OCI-LY1 (cell line): ENCODE data around the gene GATAD2A.

Experiments used
- H2AFZ ChIP-seq: fragments of 200-600 bp; sonication (generic), shearing (Covaris generic); 2 replicates; pipeline ENCODE4 v1.6.0; 2014; ENCODE audit warnings: antibody characterized with exemption, mild to moderate bottlenecking, low read length
- H3F3A ChIP-seq: fragments of 200-600 bp; sonication (generic), shearing (Covaris generic); 2 replicates; pipeline ENCODE4 v1.6.0; 2014; ENCODE audit warnings: mild to moderate bottlenecking, antibody characterized with exemption, low read length, moderate library complexity; ENCODE audit not compliant: insufficient read depth
- H3K27ac ChIP-seq: fragments of 200-600 bp; sonication (generic); 2 replicates; pipeline ENCODE4 v1.5.1; 2014; ENCODE audit warnings: low read length, mixed run types, mild to moderate bottlenecking, low read depth; ENCODE audit not compliant: poor library complexity, severe bottlenecking
- H3K27me3 ChIP-seq: fragments of 200-600 bp; sonication (generic); 2 replicates; pipeline ENCODE4 v1.6.0; 2014; ENCODE audit warnings: antibody characterized with exemption, mild to moderate bottlenecking, low read length, moderate library complexity; ENCODE audit not compliant: insufficient read depth
- H3K36me3 ChIP-seq: fragments of 200-600 bp; sonication (generic); 2 replicates; pipeline ENCODE4 v1.6.1; 2014; ENCODE audit warnings: mild to moderate bottlenecking, antibody characterized with exemption, low read length, moderate library complexity, mixed read lengths; ENCODE audit not compliant: insufficient read depth
- H3K4me1 ChIP-seq: fragments of 200-600 bp; sonication (generic); 2 replicates; pipeline ENCODE4 v1.5.1; 2014; ENCODE audit warnings: mild to moderate bottlenecking, low read length, moderate library complexity; ENCODE audit not compliant: insufficient read depth, severe bottlenecking
- H3K4me2 ChIP-seq: fragments of 200-600 bp; sonication (generic), shearing (Covaris generic); 2 replicates; pipeline ENCODE4 v1.6.1; 2014; ENCODE audit warnings: low read length
- H3K4me3 ChIP-seq: fragments of 200-600 bp; sonication (generic); 2 replicates; pipeline ENCODE4 v1.5.1; 2014; ENCODE audit warnings: low read length, low read depth, mild to moderate bottlenecking, mixed read lengths; ENCODE audit not compliant: poor library complexity, severe bottlenecking
- H3K79me2 ChIP-seq: fragments of 200-600 bp; shearing (Covaris generic); 2 replicates; pipeline ENCODE4 v1.6.1; 2016; ENCODE audit warnings: mixed run types, low read length, mixed read lengths; ENCODE audit not compliant: insufficient read depth
- H3K9ac ChIP-seq: fragments of 200-600 bp; sonication (generic), shearing (Covaris generic); 2 replicates; pipeline ENCODE4 v1.6.1; 2014; ENCODE audit warnings: mild to moderate bottlenecking, low read length, mixed read lengths
- H3K9me2 ChIP-seq: fragments of 200-600 bp; sonication (generic), shearing (Covaris generic); 2 replicates; pipeline ENCODE4 v1.6.1; 2014; ENCODE audit warnings: low read depth, mild to moderate bottlenecking, low read length, mixed read lengths
- H3K9me3 ChIP-seq: fragments of 200-600 bp; shearing (Covaris generic); 2 replicates; pipeline ENCODE4 v1.6.1; 2014; ENCODE audit warnings: low read length, mixed read lengths
- H4K20me1 ChIP-seq: fragments of 200-600 bp; sonication (generic), shearing (Covaris generic); 2 replicates; pipeline ENCODE4 v1.6.0; 2016; ENCODE audit warnings: mild to moderate bottlenecking, low read length; ENCODE audit not compliant: insufficient read depth
- CTCF ChIP-seq: fragments of 200-600 bp; sonication (generic), shearing (Covaris generic); IDR thresholded peaks from 2 replicates; pipeline ENCODE4 v1.5.1; 2017; ENCODE audit warnings: mild to moderate bottlenecking, antibody characterized with exemption, low read length, moderate library complexity, mixed read lengths
- EZH2 ChIP-seq: fragments of 200-600 bp; sonication (generic), shearing (Covaris generic); IDR thresholded peaks from 2 replicates; pipeline ENCODE4 v1.8.0; 2017; ENCODE audit warnings: borderline replicate concordance, mixed run types, mild to moderate bottlenecking, antibody characterized with exemption, low read length, moderate library complexity, mixed read lengths

The GATAD2A gene

GRCh38 chr19:19428746-19429145, 23.3 kb downstream of the GATAD2A start:
- no peaks in the 10 kb centered on the region for H3K9me3 ChIP-seq
- peaks cover 37% of the 10 kb centered on the region; the same call in 1 of the 2 replicates for H3K36me3 ChIP-seq
- H3K9me2 ChIP-seq: no peaks in the 10 kb centered on the region
- no peaks in the 10 kb centered on the region for H4K20me1 ChIP-seq
- H3K79me2 ChIP-seq: peaks cover 99% of the 10 kb centered on the region
- TF ChIP-seq EZH2 (no peak), CTCF (no peak)
- no peaks in the 10 kb centered on the region for H3K27me3 ChIP-seq
- no peak overlapping the region for H2AFZ ChIP-seq
- no peaks in the 10 kb centered on the region for H3F3A ChIP-seq
- peaks cover 26% of the 10 kb centered on the region for H3K4me1 ChIP-seq
- no peak overlapping the region for H3K4me2 ChIP-seq
- no peak overlapping the region for H3K27ac ChIP-seq
- no peak overlapping the region for H3K9ac ChIP-seq
- no peak overlapping the region for H3K4me3 ChIP-seq

- peaks cover 35% of the 10 kb centered on the region; the same call in 1 of the 2 replicates for H3K36me3 ChIP-seq
- H3K4me3 ChIP-seq: no peak overlapping the region
- H3K79me2 ChIP-seq: peaks cover 99% of the 10 kb centered on the region
- no peak overlapping the region for H2AFZ ChIP-seq
- no peaks in the 10 kb centered on the region for H3K9me2 ChIP-seq
- no peak overlapping the region for H3K27ac ChIP-seq
- H3F3A ChIP-seq: no peaks in the 10 kb centered on the region
- no peaks in the 10 kb centered on the region for H3K9me3 ChIP-seq
- no peaks in the 10 kb centered on the region for H3K27me3 ChIP-seq
- H3K4me1 ChIP-seq: peaks cover 20% of the 10 kb centered on the region
- H3K4me2 ChIP-seq: no peak overlapping the region
- TF ChIP-seq EZH2 (no peak), CTCF (no peak)
- no peaks in the 10 kb centered on the region for H4K20me1 ChIP-seq
- no peak overlapping the region for H3K9ac ChIP-seq
Observed at GRCh38 chr19:19429361-19429760, 23.9 kb downstream of the GATAD2A start.

- H3K9ac ChIP-seq: no peak overlapping the region
- no peak overlapping the region for H3K4me2 ChIP-seq
- no peaks in the 10 kb centered on the region for H4K20me1 ChIP-seq
- TF ChIP-seq EZH2 (no peak), CTCF (no peak)
- no peaks in the 10 kb centered on the region for H3K27me3 ChIP-seq
- no peaks in the 10 kb centered on the region for H3K9me3 ChIP-seq
- H3K79me2 ChIP-seq: peaks cover 97% of the 10 kb centered on the region
- no peaks in the 10 kb centered on the region for H3K4me1 ChIP-seq
- no peaks in the 10 kb centered on the region for H3K9me2 ChIP-seq
- H3F3A ChIP-seq: no peaks in the 10 kb centered on the region
- H3K4me3 ChIP-seq: no peak overlapping the region
- H2AFZ ChIP-seq: no peak overlapping the region
- peaks cover 50% of the 10 kb centered on the region for H3K36me3 ChIP-seq
- no peak overlapping the region for H3K27ac ChIP-seq
Observed at GRCh38 chr19:19432732-19433131, 27.3 kb downstream of the GATAD2A start.
